Measurements from ENCODE around the gene PREX1. TPM values are rescaled to one million over a fixed set of nuclear protein-coding genes. Genes with fewer than 3 reads are reported as not detected.

PREX1 gene
- total RNA-seq, 1 experiment from 2014 or later, result 20.0 TPM

DNA sequence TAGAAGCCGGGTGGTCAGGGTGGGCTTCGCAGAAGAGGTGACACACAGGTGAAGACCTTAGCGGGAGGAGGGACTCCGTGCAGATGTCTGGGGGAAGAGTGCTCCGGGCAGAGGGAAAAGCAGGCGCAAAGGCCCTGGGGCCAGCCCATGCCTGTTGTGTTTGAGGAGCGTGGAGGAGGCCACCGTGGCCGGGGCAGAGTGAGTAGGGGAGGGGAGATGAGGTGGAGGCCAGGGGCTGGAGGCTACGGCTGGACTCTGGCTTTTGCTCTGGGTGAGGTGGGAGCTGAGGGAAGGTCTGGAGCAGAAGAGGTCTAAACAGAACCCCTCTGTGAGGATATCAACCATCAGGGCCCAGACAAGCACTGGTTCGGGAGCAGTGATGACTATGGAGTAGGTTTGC is 244.0 kb downstream of the PREX1 start:
- Histone ChIP-seq H3K27me3 (ENCODE audit: control insufficient read depth, insufficient read depth, low read length) (no peaks in the 10 kb centered on the region), H3K4me3 (ENCODE audit: low read depth in 2 of 2, low read length in 2 of 2) (no peak overlapping the region), H3K27ac (ENCODE audit: low read length) (no peak overlapping the region), H3K9me3 (ENCODE audit: control insufficient read depth, insufficient read depth, low read depth, low read length) (no peaks in the 10 kb centered on the region), H3K4me1 (ENCODE audit: control insufficient read depth, insufficient read depth, low read length) (no peaks in the 10 kb centered on the region), H3K36me3 (ENCODE audit: control insufficient read depth, insufficient read depth, low read length) (no peaks in the 10 kb centered on the region)
- no TSS peak for BruUV-seq (replicated peaks)
- in situ Hi-C loops (cut with HindIII; ENCODE audit: low pct_unique_long_range_greater_than_20kb, low sequenced_read_pairs), result no loop called here
- DNase-seq (ENCODE audit: low read depth, low spot score), result no peak
- CTCF ChIA-PET, result no interaction called here
- no peak for ATAC-seq
- intact Hi-C loops (cut with micrococcal nuclease; ENCODE audit: unreplicated experiment), result no loop called here
- POLR2A ChIA-PET, result no interaction called here
- no peak for TF ChIP-seq SIN3A (IDR thresholded peaks at IDR 0.05; ENCODE audit: borderline replicate concordance, insufficient read depth, low read depth, low read length)
- TF ChIP-seq POLR2AphosphoS5 (IDR thresholded peaks at IDR 0.05; ENCODE audit: low read depth, low read length), result no peak
- no peak for TF ChIP-seq CTCF (IDR thresholded peaks at IDR 0.05)
- no peak for TF ChIP-seq REST (IDR thresholded peaks at IDR 0.05; ENCODE audit: insufficient read depth in 1 of 2, low read depth in 2 of 2, low read length in 1 of 2)
- no peak for TF ChIP-seq TCF7L2 (IDR thresholded peaks at IDR 0.05; ENCODE audit: low read depth, low read length)

DNA sequence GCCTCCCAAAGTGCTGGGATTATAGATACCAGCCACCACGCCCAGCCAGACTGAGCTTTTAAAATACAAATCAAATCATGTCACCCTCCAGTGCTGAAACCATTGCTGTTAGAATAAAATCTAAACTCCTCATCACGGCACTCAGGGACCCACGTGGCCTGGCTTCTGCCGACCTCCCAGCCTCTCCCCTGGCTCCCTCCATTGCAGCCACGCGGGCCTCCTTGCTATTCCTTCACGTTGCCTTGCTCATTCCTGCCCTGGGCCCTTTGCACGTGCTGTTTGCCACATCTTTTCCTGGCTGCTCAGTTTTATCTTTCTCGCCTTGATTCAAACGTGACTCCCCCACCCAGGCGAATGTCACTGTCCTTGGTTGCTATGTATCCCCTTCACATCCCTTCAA is 244.6 kb downstream of the PREX1 start:
- Histone ChIP-seq H3K36me3 (ENCODE audit: control insufficient read depth, insufficient read depth, low read length) (no peaks in the 10 kb centered on the region), H3K27ac (ENCODE audit: low read length) (no peak overlapping the region), H3K4me3 (ENCODE audit: low read depth in 2 of 2, low read length in 2 of 2) (no peak overlapping the region), H3K4me1 (ENCODE audit: control insufficient read depth, insufficient read depth, low read length) (no peaks in the 10 kb centered on the region), H3K27me3 (ENCODE audit: control insufficient read depth, insufficient read depth, low read length) (no peaks in the 10 kb centered on the region), H3K9me3 (ENCODE audit: control insufficient read depth, insufficient read depth, low read depth, low read length) (no peaks in the 10 kb centered on the region)
- ChIA-PET POLR2A (no interaction called here), CTCF (no interaction called here)
- DNase-seq (ENCODE audit: low read depth, low spot score), result no peak
- TF ChIP-seq REST (IDR thresholded peaks at IDR 0.05; ENCODE audit: insufficient read depth in 1 of 2, low read depth in 2 of 2, low read length in 1 of 2) (no peak), CTCF (IDR thresholded peaks at IDR 0.05) (no peak), POLR2AphosphoS5 (IDR thresholded peaks at IDR 0.05; ENCODE audit: low read depth, low read length) (no peak), TCF7L2 (IDR thresholded peaks at IDR 0.05; ENCODE audit: low read depth, low read length) (no peak), SIN3A (IDR thresholded peaks at IDR 0.05; ENCODE audit: borderline replicate concordance, insufficient read depth, low read depth, low read length) (no peak)
- no TSS peak for BruUV-seq (replicated peaks)
- intact Hi-C loops (cut with micrococcal nuclease; ENCODE audit: unreplicated experiment) (no loop called here), in situ Hi-C loops (cut with HindIII; ENCODE audit: low pct_unique_long_range_greater_than_20kb, low sequenced_read_pairs) (no loop called here)
- ATAC-seq, result no peak

All from Panc1 (cell line).